HG03135 (cell line): ENCODE data around the gene IL17RB.

Experiments
- ATAC-seq: cut with Tn5 transposase; IDR thresholded peaks from one replicate; pipeline ENCODE4 v1.9.1; 2021; ENCODE audit warnings: mild to moderate bottlenecking, moderate library complexity; ENCODE audit not compliant: unreplicated experiment

Gene IL17RB

GRCh38 chr3:53858096-53858741 lies 11.9 kb downstream of the IL17RB start:
- no peak for ATAC-seq

- no peak for ATAC-seq
Observed at GRCh38 chr3:53859178-53859577, 12.8 kb downstream of the IL17RB start.

GRCh38 chr3:53860196-53860595 lies 13.8 kb downstream of the IL17RB start:
- no peak for ATAC-seq

GRCh38 chr3:53862241-53862640 lies 15.9 kb downstream of the IL17RB start:
- no peak for ATAC-seq

GRCh38 chr3:53863145-53863544 lies 16.8 kb downstream of the IL17RB start:
- no peak for ATAC-seq

- ATAC-seq = peak; percentile 58
Observed at GRCh38 chr3:53865732-53866499, 19.5 kb downstream of the IL17RB start.

GRCh38 chr3:53880396-53881345 lies 34.3 kb downstream of the IL17RB start:
- ATAC-seq = no peak

- peak; percentile 84 for ATAC-seq
Observed at GRCh38 chr3:53881691-53882593, 35.6 kb downstream of the IL17RB start, which contains the start of gene ACTR8. TSS of gene ACTR8 (minus strand) at chr3:53882152. CDS start at chr3:53882101, 51 bp downstream.

- ATAC-seq = no peak
Observed at GRCh38 chr3:53883008-53883407, 36.6 kb downstream of the IL17RB start.

- ATAC-seq = no peak
Observed at GRCh38 chr3:53884623-53885022, 38.3 kb downstream of the IL17RB start.

- no peak for ATAC-seq
Observed at GRCh38 chr3:53885239-53885638, 38.9 kb downstream of the IL17RB start.

GRCh38 chr3:53887446-53887845 lies 41.1 kb downstream of the IL17RB start:
- ATAC-seq = no peak

GRCh38 chr3:53888232-53888631 lies 41.9 kb downstream of the IL17RB start:
- ATAC-seq = no peak

GRCh38 chr3:53890726-53891475 lies 44.5 kb downstream of the IL17RB start:
- ATAC-seq = no peak

GRCh38 chr3:53891497-53892285 lies 45.3 kb downstream of the IL17RB start, which contains the start of gene SELENOK:
TSS of gene SELENOK (minus strand) at chr3:53891859.
- ATAC-seq = peak; percentile 97

GRCh38 chr3:53892286-53892637 lies 45.9 kb downstream of the IL17RB start:
- ATAC-seq = no peak

GRCh38 chr3:53899750-53900149 lies 53.4 kb downstream of the IL17RB start:
- no peak for ATAC-seq

- ATAC-seq = no peak
Observed at GRCh38 chr3:53900666-53901331, 54.4 kb downstream of the IL17RB start.
